NB4 (cell line): ENCODE data around the gene AGT.

Experiments
- POLR2A ChIP-seq: IDR thresholded peaks from 2 replicates; pipeline ENCODE4 v1.6.1; 2011; ENCODE audit warnings: mild to moderate bottlenecking; ENCODE audit not compliant: insufficient read length; ENCODE audit errors: extremely low read depth
- TF ChIP-seq, protein P1 (sequence below): IDR thresholded peaks from one replicate; pipeline ENCODE4 v1.5.1; 2012; ENCODE audit warnings: low read depth, low read length
- TF ChIP-seq, protein P2 (sequence below): IDR thresholded peaks from 2 replicates; pipeline ENCODE4 v1.6.1; 2011; ENCODE audit warnings: low read depth, low read length

DNA sequence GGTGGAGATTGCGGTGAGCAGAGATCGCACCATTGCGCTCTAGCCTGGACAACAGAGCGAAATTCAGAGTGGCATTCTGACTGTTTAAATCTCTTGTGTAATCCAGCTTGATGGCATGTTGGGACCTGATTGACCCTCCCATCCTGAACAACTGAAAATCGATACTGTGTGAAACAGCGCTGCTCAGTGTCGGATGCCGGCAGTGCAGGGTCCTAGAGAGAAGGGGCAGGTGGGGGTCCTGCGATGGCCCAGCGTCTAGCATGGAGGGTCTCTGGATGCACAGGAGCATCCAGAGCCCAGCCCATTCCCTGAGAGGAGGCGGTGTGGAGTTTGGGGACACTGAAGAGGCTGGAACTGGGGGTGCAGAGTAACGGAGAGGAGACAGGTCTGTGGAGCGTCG lies 15.8 kb downstream of the AGT start:
- TF ChIP-seq, protein P1, sequence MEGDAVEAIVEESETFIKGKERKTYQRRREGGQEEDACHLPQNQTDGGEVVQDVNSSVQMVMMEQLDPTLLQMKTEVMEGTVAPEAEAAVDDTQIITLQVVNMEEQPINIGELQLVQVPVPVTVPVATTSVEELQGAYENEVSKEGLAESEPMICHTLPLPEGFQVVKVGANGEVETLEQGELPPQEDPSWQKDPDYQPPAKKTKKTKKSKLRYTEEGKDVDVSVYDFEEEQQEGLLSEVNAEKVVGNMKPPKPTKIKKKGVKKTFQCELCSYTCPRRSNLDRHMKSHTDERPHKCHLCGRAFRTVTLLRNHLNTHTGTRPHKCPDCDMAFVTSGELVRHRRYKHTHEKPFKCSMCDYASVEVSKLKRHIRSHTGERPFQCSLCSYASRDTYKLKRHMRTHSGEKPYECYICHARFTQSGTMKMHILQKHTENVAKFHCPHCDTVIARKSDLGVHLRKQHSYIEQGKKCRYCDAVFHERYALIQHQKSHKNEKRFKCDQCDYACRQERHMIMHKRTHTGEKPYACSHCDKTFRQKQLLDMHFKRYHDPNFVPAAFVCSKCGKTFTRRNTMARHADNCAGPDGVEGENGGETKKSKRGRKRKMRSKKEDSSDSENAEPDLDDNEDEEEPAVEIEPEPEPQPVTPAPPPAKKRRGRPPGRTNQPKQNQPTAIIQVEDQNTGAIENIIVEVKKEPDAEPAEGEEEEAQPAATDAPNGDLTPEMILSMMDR = no peak
- TF ChIP-seq POLR2A = no peak
- TF ChIP-seq, protein P2, sequence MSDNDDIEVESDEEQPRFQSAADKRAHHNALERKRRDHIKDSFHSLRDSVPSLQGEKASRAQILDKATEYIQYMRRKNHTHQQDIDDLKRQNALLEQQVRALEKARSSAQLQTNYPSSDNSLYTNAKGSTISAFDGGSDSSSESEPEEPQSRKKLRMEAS = no peak
